Body of pancreas (tissue), 4 donors: ENCODE data around the gene PML.

Experiments used
- CTCF ChIP-seq, 7 experiments: fragments of 450-650 bp in 4 of 7; fragments of 200-600 bp in 3 of 7; sonication (generic) in 3 of 7; IDR thresholded peaks; one replicate each; pipeline ENCODE4 v1.5.1; 2016 to 2019; ENCODE audit warnings: antibody characterized with exemption in 7 of 7
- POLR2A ChIP-seq, 3 donors: fragments of 450-650 bp; IDR thresholded peaks; one replicate each; pipeline ENCODE4 v1.6.1; 2016; ENCODE audit warnings: antibody characterized with exemption in 3 of 3, mild to moderate bottlenecking in 2 of 3

DNA sequence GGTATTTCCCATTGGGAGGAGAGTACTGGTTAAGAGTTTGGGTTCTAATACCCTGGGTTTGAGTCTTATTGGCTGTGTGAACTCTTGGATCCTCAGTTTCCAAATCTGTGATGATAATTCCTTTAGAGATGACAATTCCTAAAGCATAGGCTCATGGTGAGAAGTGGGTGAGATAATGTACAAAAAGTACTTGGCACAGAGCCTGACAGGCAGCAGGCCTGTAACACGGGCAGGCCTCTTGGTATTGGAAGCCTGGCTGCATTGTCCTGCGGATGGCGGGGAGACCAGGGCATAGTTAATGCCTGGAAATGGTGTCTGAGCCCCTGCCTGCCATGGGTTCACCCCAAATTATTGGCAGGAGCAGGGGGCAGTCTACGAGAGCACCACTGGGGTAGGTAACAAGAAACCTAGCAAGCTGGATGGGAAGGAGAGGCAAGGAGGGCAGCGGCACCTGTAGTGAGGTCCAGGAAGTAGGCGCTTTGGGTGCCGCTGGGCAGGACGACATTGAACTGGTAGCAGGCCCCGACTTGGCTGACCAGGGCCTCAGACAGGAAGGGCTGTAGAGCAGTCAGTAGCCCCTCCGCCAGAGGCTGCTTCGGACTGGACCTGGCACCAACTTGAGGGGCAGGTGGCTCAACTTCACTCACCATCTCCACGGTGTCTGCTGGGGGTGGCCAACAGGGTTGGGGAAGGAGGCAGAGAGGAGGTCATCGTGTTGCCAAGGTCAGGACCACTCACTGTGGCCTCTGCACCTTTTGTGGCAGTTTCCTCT, 10.1 kb upstream of the PML start:
- TF ChIP-seq CTCF (IDR thresholded peaks at IDR 0.05): no peak
- TF ChIP-seq POLR2A (IDR thresholded peaks at IDR 0.05): no peak
